Colonic mucosa (tissue), 4 donors: Measurements from ENCODE around the gene PLPPR5. TPM values are rescaled to one million over a fixed set of nuclear protein-coding genes. Genes with fewer than 3 reads are reported as not detected.

Experiments
- DNase-seq: peaks from one replicate; pipeline ENCODE4 v3.0.0-alpha.2; 2020
- H3K27ac ChIP-seq: fragments of 200-600 bp; one replicate; pipeline ENCODE4 v1.8.0; 2021
- H3K27me3 ChIP-seq: fragments of 200-600 bp; one replicate; pipeline ENCODE4 v1.8.0; 2021
- H3K36me3 ChIP-seq: fragments of 200-600 bp; one replicate; pipeline ENCODE4 v1.8.0; 2021
- H3K4me1 ChIP-seq: fragments of 200-600 bp; one replicate; pipeline ENCODE4 v1.8.0; 2021; ENCODE audit warnings: mild to moderate bottlenecking
- H3K4me3 ChIP-seq: fragments of 200-600 bp; one replicate; pipeline ENCODE4 v1.8.0; 2021
- H3K9ac ChIP-seq, 2 donors: one replicate each; pipeline ENCODE4 v1.7.0; 2013; ENCODE audit warnings: control low read depth in 2 of 2, low read depth in 2 of 2, low read length in 2 of 2
- H3K9me3 ChIP-seq: fragments of 200-600 bp; one replicate; pipeline ENCODE4 v1.8.0; 2021
- intact Hi-C: fragments of 100-400 bp; cut with DNase I; formaldehyde crosslinking; loops from one replicate; pipeline ENCODE4 v1.14.1; 2022
- total RNA-seq, 2 donors: library from RNA; stranded (reverse); fragmentation: NEBNext Ultra II Directional in 1 of 2; extraction: Animal tissue kit (Norgen Biotek cat#: 25700) in 1 of 2; gene quantifications; one replicate each; pipeline ENCODE4 v1.2.1, GENCODE V29; 2021
- TF ChIP-seq, protein P1 (sequence below): fragments of 200-600 bp; IDR thresholded peaks from one replicate; pipeline ENCODE4 v1.8.0; 2022; ENCODE audit warnings: antibody characterized with exemption, mild to moderate bottlenecking
- donor health status: healthy.
- donor health status: DM: no; HTN: no; CAD: no.
- donor health status: DM: no; HTN: no; CAD: no.

Gene PLPPR5
- total RNA-seq, 2 donors from 2014 or later, result 0.16 TPM; not detected in 1

- intact Hi-C loops, result no loop called here
- no peak for DNase-seq
- no peaks in the 10 kb centered on the region for H3K9me3 ChIP-seq
- H3K36me3 ChIP-seq, result no peaks in the 10 kb centered on the region
- no peak overlapping the region for H3K27ac ChIP-seq
- TF ChIP-seq, protein P1, sequence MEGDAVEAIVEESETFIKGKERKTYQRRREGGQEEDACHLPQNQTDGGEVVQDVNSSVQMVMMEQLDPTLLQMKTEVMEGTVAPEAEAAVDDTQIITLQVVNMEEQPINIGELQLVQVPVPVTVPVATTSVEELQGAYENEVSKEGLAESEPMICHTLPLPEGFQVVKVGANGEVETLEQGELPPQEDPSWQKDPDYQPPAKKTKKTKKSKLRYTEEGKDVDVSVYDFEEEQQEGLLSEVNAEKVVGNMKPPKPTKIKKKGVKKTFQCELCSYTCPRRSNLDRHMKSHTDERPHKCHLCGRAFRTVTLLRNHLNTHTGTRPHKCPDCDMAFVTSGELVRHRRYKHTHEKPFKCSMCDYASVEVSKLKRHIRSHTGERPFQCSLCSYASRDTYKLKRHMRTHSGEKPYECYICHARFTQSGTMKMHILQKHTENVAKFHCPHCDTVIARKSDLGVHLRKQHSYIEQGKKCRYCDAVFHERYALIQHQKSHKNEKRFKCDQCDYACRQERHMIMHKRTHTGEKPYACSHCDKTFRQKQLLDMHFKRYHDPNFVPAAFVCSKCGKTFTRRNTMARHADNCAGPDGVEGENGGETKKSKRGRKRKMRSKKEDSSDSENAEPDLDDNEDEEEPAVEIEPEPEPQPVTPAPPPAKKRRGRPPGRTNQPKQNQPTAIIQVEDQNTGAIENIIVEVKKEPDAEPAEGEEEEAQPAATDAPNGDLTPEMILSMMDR, result no peak
- H3K27me3 ChIP-seq, result no peaks in the 10 kb centered on the region
- no peak overlapping the region for H3K9ac ChIP-seq
- no peaks in the 10 kb centered on the region for H3K4me1 ChIP-seq
- H3K4me3 ChIP-seq, result no peak overlapping the region
These were observed 37.5 kb downstream of the PLPPR5 start for GRCh38 chr1:98967122-98967521.

- Histone ChIP-seq H3K36me3 (no peaks in the 10 kb centered on the region), H3K27ac (no peak overlapping the region), H3K27me3 (no peaks in the 10 kb centered on the region), H3K4me3 (no peak overlapping the region), H3K9ac (no peak overlapping the region), H3K9me3 (no peaks in the 10 kb centered on the region), H3K4me1 (no peaks in the 10 kb centered on the region)
- DNase-seq, result no peak
- intact Hi-C loops, result no loop called here
- TF ChIP-seq, protein P1, result no peak
These were observed 39.3 kb downstream of the PLPPR5 start for GRCh38 chr1:98965394-98965793.

- intact Hi-C loops, result no loop called here
- no peak overlapping the region for H3K27ac ChIP-seq
- no peaks in the 10 kb centered on the region for H3K27me3 ChIP-seq
- no peak overlapping the region for H3K4me3 ChIP-seq
- TF ChIP-seq, protein P1, result no peak
- no peak overlapping the region for H3K9ac ChIP-seq
- no peaks in the 10 kb centered on the region for H3K4me1 ChIP-seq
- H3K9me3 ChIP-seq, result no peaks in the 10 kb centered on the region
- no peak for DNase-seq
- H3K36me3 ChIP-seq, result no peaks in the 10 kb centered on the region
These were observed 40.5 kb downstream of the PLPPR5 start for GRCh38 chr1:98964198-98964597.

DNA sequence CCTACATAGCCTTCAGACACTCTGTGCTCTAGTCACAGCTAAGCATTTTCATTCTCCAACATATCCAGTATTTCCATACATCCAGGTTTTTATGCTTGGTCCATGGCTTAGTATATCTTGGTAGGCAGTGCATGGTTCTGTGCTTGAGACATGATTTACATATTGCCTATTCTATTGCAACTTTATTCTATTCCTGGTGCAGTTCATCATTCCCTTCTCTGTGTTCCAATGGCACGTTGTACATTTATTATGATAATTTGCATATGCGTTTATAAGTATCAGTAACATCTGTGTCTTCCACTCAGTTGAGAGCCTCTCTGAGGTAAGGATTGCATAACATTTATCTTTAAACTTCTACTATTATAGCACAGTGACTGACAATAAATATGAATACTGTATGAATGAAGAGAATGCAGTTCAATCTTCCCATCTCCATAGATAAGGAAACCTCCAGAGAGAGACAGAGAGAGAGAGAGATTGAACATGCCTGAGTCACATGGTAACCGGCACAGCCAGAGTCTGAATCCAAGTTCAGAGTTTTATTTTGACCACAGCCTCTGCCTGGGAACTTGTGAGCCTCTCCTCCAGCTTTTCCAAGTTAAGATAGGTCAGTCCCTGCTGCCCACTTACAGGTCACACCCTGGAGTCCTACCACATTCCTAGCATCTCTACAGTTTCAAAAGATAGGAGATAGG, 41.5 kb downstream of the PLPPR5 start:
- H3K4me1 ChIP-seq, result no peaks in the 10 kb centered on the region
- TF ChIP-seq, protein P1, result no peak
- H3K4me3 ChIP-seq, result no peak overlapping the region
- H3K27me3 ChIP-seq, result no peaks in the 10 kb centered on the region
- H3K9ac ChIP-seq, result no peak overlapping the region
- H3K9me3 ChIP-seq, result no peaks in the 10 kb centered on the region
- no peak for DNase-seq
- intact Hi-C loops, result no loop called here
- no peak overlapping the region for H3K27ac ChIP-seq
- H3K36me3 ChIP-seq, result no peaks in the 10 kb centered on the region

DNA sequence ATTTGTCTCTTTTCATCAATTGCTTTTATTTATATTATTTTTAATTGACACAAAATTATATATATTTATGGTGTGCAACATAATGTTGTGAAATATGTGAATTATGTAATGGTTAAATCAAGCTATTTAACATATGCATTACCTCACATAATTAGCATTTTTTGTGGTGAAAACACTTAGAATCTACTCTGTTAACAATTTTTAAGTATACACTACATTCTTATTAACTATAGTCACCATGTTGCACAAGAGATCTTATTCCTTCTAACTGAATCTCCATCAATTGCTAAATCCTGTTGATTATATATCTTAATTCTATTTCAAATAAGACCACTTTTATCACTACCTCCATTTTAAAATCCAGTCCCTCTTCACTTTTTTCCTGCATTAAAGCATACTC, 42.5 kb downstream of the PLPPR5 start:
- no peaks in the 10 kb centered on the region for H3K27me3 ChIP-seq
- no peak for DNase-seq
- no peaks in the 10 kb centered on the region for H3K9me3 ChIP-seq
- intact Hi-C loops, result no loop called here
- H3K4me3 ChIP-seq, result no peak overlapping the region
- H3K27ac ChIP-seq, result no peak overlapping the region
- H3K9ac ChIP-seq, result no peak overlapping the region
- H3K4me1 ChIP-seq, result no peaks in the 10 kb centered on the region
- H3K36me3 ChIP-seq, result no peaks in the 10 kb centered on the region
- TF ChIP-seq, protein P1, result no peak
